ENCODE results near the gene TMEM117. TPM values are rescaled to one million over a fixed set of nuclear protein-coding genes. Genes with fewer than 3 reads are reported as not detected.

Gene TMEM117
- total RNA-seq, 1 experiment from 2014 or later = 8.2 TPM

DNA sequence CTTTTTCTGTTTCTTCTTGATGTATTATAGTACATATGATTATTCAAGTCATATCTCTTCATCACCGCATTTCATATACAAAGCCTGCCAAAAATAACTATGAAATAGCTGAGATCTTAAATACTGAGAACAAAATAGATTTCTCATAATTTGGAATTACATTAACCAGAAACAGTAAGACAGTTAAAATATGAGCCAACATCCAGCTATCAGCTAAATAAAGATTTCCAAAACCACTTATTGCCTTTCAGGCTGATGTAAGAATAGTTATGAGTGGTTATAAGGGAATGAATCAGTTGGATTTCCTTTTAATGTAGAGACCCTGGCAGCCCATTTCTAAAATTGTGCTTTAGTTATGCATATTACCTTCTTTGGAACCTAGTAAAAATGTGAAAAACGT is 47.4 kb downstream of the TMEM117 start:
- H3K4me3 ChIP-seq = no peak overlapping the region
- no peaks in the 10 kb centered on the region for H3K4me1 ChIP-seq (replicated peaks)
- no peak overlapping the region for H3K27ac ChIP-seq
- H3K9me3 ChIP-seq (replicated peaks) = no peaks in the 10 kb centered on the region
- DNase-seq (ENCODE audit: low read depth in 1 of 2, low spot score in 2 of 2) = no peak
- H3K27me3 ChIP-seq (replicated peaks) = no peaks in the 10 kb centered on the region
- H3K36me3 ChIP-seq = no peaks in the 10 kb centered on the region

DNA sequence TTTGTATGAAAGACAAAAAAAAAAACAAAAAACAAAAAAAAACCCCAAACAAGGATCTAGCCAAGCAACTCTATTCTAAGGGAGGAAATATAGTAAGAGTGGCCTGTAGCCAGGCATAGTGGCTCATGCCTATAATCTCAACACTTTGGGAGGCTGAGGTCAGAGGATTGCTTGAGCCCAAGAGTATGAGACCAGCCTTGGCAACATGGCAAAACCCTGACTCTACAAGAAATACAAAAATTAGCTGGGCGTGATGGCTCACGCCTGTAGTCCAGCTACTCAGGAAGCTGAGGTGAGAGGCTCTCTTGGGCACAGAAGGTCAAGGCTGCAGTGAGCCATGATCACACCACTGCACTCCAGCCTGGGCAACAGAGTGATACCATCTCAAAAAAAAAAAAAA is 47.9 kb downstream of the TMEM117 start:
- Histone ChIP-seq H3K4me1 (replicated peaks) (no peaks in the 10 kb centered on the region), H3K9me3 (replicated peaks) (no peaks in the 10 kb centered on the region), H3K4me3 (no peak overlapping the region), H3K27me3 (replicated peaks) (no peaks in the 10 kb centered on the region), H3K36me3 (no peaks in the 10 kb centered on the region), H3K27ac (no peak overlapping the region)
- no peak for DNase-seq (ENCODE audit: low read depth in 1 of 2, low spot score in 2 of 2)

DNA sequence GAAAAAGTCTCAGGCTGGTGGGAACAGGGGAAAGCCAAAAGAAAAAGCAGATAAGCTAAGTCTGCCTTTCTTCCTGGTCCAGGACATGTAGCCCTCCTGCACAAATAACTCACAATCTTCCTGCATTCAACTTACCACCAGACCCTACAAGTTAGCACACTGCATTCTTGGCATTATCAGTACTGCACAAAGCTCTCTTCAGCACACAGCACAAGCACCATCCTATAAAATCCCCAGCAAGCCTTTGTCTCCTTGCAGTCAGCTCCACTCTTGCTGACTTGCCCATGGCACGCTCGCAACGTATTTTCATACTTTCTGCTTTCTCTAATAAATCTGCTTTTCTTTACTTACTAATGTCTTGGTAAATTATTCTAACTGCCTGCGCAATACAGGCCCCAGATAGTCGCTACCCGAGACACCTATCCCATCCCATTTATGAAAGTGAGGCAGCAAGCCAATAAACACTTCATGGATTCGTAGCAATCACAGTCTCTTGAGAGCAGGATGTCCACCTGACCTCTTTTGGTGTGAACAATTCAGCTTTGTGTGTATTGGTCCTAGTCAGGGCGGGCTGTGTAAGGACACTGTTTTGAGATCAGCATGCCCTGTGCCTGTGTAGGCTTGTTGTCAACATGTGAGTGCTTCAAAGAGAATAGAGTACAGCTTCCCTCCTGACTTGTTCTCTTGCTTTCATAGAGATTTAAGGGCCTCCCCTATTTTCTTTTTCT is 49.0 kb downstream of the TMEM117 start:
- H3K27ac ChIP-seq = no peak overlapping the region
- no peak overlapping the region for H3K4me3 ChIP-seq
- H3K9me3 ChIP-seq (replicated peaks) = no peaks in the 10 kb centered on the region
- no peak for DNase-seq (ENCODE audit: low read depth in 1 of 2, low spot score in 2 of 2)
- no peaks in the 10 kb centered on the region for H3K27me3 ChIP-seq (replicated peaks)
- no peaks in the 10 kb centered on the region for H3K4me1 ChIP-seq (replicated peaks)
- H3K36me3 ChIP-seq = no peaks in the 10 kb centered on the region

DNA sequence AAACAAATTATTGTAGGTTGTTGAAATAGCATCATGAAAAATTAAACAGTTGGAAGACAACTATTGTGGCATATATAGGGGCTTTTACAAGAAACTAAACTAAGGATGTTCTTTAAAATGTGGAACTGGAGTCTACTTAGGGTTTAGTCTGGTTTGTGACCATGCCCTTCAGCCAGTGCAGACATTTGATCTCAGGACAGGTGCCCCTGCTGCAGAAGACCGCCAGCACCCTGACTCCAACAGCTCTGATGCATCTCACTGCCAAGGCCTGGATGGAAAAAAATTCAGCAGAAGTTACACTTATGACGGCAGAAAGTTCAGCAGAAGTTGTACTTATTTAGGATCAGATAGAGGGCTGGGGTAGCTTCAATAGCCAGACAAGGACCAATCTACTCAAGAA is 51.5 kb downstream of the TMEM117 start:
- Histone ChIP-seq H3K4me3 (no peak overlapping the region), H3K4me1 (replicated peaks) (no peaks in the 10 kb centered on the region), H3K36me3 (no peaks in the 10 kb centered on the region), H3K9me3 (replicated peaks) (no peaks in the 10 kb centered on the region), H3K27ac (no peak overlapping the region), H3K27me3 (replicated peaks) (no peaks in the 10 kb centered on the region)
- no peak for DNase-seq (ENCODE audit: low read depth in 1 of 2, low spot score in 2 of 2)

DNA sequence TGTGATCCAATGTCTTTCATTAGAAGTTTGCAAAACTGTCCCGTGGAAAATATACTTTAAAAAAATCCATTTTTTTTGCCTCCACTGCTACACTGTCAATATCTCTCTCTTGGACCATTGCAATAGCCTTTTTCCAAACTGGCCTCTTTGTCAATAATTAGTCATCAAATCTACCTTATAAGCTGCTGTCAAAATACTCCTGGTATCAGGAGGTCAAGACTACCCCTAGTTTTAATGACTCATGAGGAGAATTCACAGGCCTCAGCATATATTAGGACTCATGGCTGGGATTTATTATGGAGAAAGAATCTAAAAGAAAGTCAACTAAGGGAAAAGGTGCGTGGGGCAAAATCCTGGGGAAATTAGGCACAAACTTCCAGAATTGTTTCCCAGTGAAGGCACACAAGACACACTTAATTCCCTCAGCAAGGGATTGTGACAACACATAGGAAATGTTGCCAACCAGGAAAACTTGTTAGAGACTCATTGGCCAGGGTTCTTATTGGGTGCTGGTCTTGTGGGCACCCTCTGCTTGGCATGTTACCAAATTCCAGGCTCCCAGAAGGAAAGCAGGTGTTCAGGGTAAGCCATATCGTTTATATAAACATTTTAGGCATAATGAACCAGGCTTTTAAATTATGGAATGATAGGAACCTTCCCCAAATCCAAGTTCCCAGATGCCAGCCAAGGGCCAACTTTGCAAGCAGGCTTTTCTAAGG is 56.1 kb downstream of the TMEM117 start:
- no peak overlapping the region for H3K4me3 ChIP-seq
- no peak for DNase-seq (ENCODE audit: low read depth in 1 of 2, low spot score in 2 of 2)
- no peaks in the 10 kb centered on the region for H3K4me1 ChIP-seq (replicated peaks)
- no peaks in the 10 kb centered on the region for H3K27me3 ChIP-seq (replicated peaks)
- H3K27ac ChIP-seq = no peak overlapping the region
- no peaks in the 10 kb centered on the region for H3K9me3 ChIP-seq (replicated peaks)
- no peaks in the 10 kb centered on the region for H3K36me3 ChIP-seq

DNA sequence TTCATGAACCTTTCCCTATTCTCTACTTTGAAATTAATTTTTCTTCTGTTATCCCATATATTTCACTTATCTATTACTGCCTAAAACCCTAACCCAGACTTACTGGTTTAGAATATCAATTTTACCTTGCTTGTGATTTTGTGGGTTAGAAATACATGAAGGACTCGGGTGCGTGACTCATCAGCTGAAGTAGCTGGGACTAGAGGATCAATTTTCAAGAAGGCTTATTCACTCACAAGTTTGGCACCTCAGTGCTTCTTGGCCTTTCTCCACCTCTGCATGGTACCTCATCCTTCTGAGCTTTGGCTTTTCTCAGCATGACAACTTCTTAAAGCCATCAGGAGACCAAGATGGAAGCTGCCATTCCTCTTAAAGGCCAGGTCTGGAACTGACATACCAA is 57.8 kb downstream of the TMEM117 start:
- no peaks in the 10 kb centered on the region for H3K4me1 ChIP-seq (replicated peaks)

DNA sequence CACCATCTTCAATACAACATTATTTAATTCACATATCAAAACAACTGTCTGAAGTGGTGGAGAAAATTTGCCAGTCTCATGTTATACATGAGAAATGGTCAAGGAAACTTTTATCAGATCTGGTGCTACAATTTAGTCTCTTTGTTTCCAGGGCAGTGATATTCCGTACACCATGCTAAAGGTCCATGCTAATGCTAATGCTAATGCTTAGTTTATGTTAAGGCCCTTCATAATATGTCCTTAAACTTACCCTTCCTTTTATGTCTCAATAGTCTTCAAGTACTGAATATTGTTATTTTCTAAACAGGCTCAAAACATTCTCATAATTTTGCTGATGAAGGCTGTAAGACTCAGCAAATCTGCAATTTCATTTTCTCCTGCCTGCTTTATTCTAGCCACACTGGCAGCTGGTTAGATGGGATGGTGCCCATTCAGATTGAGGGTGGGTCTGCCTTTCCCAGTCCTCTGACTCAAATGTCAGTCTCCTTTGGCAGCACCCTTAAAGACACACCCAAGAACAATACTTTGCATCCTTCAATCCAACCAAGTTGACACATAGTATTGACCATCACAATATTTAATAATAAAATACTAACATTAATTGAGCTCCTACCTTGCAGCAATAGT is 59.8 kb downstream of the TMEM117 start:
- no peak overlapping the region for H3K27ac ChIP-seq
- H3K4me3 ChIP-seq = no peak overlapping the region
- H3K27me3 ChIP-seq (replicated peaks) = no peaks in the 10 kb centered on the region
- no peaks in the 10 kb centered on the region for H3K9me3 ChIP-seq (replicated peaks)
- no peaks in the 10 kb centered on the region for H3K36me3 ChIP-seq
- H3K4me1 ChIP-seq (replicated peaks) = no peaks in the 10 kb centered on the region
- no peak for DNase-seq (ENCODE audit: low read depth in 1 of 2, low spot score in 2 of 2)

More for the DNA sequence above, 57.8 kb downstream of the TMEM117 start:
- no peaks in the 10 kb centered on the region for H3K9me3 ChIP-seq (replicated peaks)
- no peak overlapping the region for H3K27ac ChIP-seq
- H3K4me3 ChIP-seq = no peak overlapping the region
- H3K36me3 ChIP-seq = no peaks in the 10 kb centered on the region
- H3K27me3 ChIP-seq (replicated peaks) = no peaks in the 10 kb centered on the region
- no peak for DNase-seq (ENCODE audit: low read depth in 1 of 2, low spot score in 2 of 2)

DNA sequence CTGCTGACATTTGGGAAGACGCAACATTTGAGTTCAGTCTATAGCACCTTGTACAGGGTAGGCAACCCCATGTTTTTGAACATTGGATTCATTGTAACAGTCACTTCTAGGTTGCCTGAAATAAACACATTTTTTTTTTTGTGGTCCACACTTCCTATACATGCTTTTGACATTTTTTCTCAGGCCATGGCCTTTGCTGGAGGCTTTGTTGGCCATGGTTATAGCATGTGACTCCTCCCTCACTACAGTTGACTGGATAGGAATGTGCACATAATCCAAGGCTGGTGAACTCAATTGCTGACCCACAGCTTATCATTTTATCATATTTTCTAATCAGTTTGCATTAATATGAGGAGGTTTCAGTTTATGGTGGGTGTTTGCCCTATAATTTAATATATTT is 60.6 kb downstream of the TMEM117 start:
- no peak overlapping the region for H3K27ac ChIP-seq
- H3K4me1 ChIP-seq (replicated peaks) = no peaks in the 10 kb centered on the region
- DNase-seq (ENCODE audit: low read depth in 1 of 2, low spot score in 2 of 2) = no peak
- H3K36me3 ChIP-seq = no peaks in the 10 kb centered on the region
- no peak overlapping the region for H3K4me3 ChIP-seq
- no peaks in the 10 kb centered on the region for H3K27me3 ChIP-seq (replicated peaks)
- no peaks in the 10 kb centered on the region for H3K9me3 ChIP-seq (replicated peaks)

DNA sequence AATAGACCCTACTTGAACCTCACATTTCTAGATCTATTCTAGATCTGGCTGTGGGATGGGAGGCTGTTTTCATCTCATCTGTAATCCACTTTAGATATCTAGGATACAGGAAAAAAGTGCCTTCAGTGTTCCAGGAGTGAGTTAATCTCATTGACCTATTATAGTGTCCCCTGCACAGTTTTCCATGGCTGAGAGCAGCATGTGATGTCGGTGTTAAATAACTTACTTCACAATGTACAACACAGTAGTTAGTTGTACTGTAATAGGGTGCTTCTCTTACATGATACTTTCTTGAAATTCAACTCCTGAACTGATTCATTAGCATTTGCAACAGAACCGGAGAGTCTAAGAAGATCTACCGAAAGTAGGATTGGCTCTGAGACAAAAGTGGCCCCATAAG is 62.6 kb downstream of the TMEM117 start:
- DNase-seq (ENCODE audit: low read depth in 1 of 2, low spot score in 2 of 2) = no peak
- Histone ChIP-seq H3K9me3 (replicated peaks) (no peaks in the 10 kb centered on the region), H3K36me3 (no peaks in the 10 kb centered on the region), H3K27ac (no peak overlapping the region), H3K4me1 (replicated peaks) (no peaks in the 10 kb centered on the region), H3K27me3 (replicated peaks) (no peaks in the 10 kb centered on the region), H3K4me3 (no peak overlapping the region)

DNA sequence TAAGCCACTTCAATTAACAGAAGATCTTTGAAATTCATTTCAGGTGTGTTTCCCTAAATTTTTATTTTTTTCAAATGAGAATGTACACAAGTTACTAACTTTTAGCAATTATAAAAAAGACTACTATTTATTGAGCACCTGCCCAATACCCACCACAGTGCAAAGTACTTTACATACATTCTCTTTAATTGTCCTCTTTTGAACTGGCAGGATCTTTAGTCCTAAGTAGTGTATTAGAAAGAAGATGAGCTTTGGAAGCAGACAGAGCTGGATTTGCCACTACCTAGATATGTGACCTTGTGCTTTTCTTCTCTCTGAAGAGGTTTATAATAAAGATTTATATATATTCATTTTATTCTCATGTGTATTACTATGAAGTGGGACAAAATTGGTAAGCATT is 63.7 kb downstream of the TMEM117 start:
- Histone ChIP-seq H3K27ac (no peak overlapping the region), H3K9me3 (replicated peaks) (no peaks in the 10 kb centered on the region), H3K27me3 (replicated peaks) (no peaks in the 10 kb centered on the region), H3K4me3 (no peak overlapping the region), H3K4me1 (replicated peaks) (no peaks in the 10 kb centered on the region), H3K36me3 (no peaks in the 10 kb centered on the region)
- no peak for DNase-seq (ENCODE audit: low read depth in 1 of 2, low spot score in 2 of 2)

DNA sequence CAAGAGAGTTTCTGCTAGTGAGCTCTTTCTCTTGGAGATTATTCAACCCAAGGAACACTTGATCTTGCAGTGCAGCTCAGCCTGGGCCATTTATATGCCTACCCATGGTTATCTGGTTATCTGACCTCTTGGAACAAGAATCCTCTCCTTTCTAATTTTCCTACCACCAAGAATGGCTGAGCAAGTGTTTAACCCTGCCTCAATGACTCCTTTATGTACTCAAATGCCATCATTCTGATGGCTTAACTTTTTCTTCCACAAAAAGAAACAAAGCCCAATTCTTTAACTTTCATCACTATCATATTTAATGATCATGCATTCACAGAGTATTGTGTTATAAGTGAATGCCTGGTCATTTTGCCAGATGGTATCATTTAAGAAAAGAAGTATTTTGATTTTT is 67.8 kb downstream of the TMEM117 start:
- Histone ChIP-seq H3K27me3 (replicated peaks) (no peaks in the 10 kb centered on the region), H3K9me3 (replicated peaks) (no peaks in the 10 kb centered on the region), H3K4me3 (no peak overlapping the region), H3K27ac (no peak overlapping the region), H3K36me3 (no peaks in the 10 kb centered on the region), H3K4me1 (replicated peaks) (no peaks in the 10 kb centered on the region)
- no peak for DNase-seq (ENCODE audit: low read depth in 1 of 2, low spot score in 2 of 2)

DNA sequence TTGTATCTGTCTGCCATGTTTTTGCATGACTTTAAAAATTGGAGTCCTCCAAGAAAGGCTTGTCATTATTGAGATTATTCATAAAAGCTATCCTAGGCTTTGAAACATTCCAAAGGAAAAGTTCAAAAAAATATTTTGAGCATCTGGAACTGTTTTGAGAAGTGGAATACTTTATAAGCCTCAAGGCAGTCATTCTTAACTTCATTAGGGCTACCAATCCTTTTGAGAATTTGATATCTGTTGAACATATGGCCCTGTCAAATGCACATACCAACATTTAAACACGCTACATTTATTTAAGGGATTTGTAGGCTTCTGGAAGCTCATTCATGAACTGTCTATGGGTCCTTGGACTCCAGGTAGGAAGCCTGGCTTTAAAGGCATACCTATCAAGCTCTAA is 77.0 kb downstream of the TMEM117 start:
- Histone ChIP-seq H3K4me3 (no peak overlapping the region), H3K27ac (no peak overlapping the region), H3K36me3 (no peaks in the 10 kb centered on the region), H3K4me1 (replicated peaks) (no peaks in the 10 kb centered on the region), H3K9me3 (replicated peaks) (no peaks in the 10 kb centered on the region), H3K27me3 (replicated peaks) (no peaks in the 10 kb centered on the region)
- no peak for DNase-seq (ENCODE audit: low read depth in 1 of 2, low spot score in 2 of 2)

DNA sequence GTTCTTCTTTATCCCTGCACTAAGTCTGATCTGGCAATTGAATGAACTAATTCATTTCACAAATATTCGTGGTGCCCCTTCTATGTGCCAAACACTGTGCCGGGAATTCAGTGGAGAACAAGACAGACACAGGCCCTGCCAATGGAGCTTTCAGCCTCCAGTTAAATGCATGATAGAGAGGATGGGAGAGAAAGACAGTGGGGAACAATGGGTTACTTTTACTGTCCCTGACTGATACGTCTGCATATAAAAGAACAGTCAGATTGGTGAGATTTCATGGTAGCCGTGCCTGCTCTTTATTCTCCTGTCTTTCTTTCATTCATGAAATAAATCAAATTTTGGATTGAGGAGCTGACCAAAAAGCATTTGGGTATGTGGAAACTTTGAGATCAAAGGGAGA is 78.5 kb downstream of the TMEM117 start:
- H3K27me3 ChIP-seq (replicated peaks) = no peaks in the 10 kb centered on the region
- H3K9me3 ChIP-seq (replicated peaks) = no peaks in the 10 kb centered on the region
- DNase-seq (ENCODE audit: low read depth in 1 of 2, low spot score in 2 of 2) = no peak
- no peaks in the 10 kb centered on the region for H3K4me1 ChIP-seq (replicated peaks)
- H3K27ac ChIP-seq = no peak overlapping the region
- no peaks in the 10 kb centered on the region for H3K36me3 ChIP-seq
- no peak overlapping the region for H3K4me3 ChIP-seq

DNA sequence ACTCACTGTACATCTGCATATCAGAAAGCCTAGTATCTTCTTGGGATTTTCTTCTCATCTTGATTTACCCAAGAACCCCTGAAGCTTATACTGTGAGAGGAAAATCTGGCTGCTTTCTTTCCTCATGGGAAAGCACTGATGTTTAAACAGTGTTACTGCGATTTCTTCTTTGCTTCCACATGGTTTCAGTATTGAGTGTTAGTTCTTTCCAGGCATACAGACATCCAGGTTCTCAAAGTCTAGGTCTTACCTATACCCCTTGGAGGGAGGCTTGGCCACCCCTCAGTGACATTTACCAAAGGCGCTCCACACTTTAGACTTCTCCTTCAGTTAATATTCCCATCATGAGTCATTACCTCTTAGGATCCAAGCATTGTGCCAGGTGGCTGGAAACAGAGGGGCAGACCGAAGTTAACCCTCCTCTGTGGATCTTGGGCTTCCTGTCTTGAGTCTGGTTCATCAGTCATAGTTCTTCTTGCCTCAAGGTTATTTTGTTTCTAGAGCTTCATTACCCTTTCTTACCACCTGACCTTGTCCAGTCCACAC is 79.1 kb downstream of the TMEM117 start:
- H3K36me3 ChIP-seq = no peaks in the 10 kb centered on the region
- H3K27ac ChIP-seq = no peak overlapping the region
- H3K9me3 ChIP-seq (replicated peaks) = no peaks in the 10 kb centered on the region
- no peak overlapping the region for H3K4me3 ChIP-seq
- H3K4me1 ChIP-seq (replicated peaks) = no peaks in the 10 kb centered on the region
- H3K27me3 ChIP-seq (replicated peaks) = no peaks in the 10 kb centered on the region
- DNase-seq (ENCODE audit: low read depth in 1 of 2, low spot score in 2 of 2) = no peak

Data from SJSA1 (cell line).